ENCODE data around the gene RAB3IL1. TPM values are rescaled to one million over a fixed set of nuclear protein-coding genes. Genes with fewer than 3 reads are reported as not detected.
A peak's percentile ranks its signal among the peaks of the same experiment; 100 is the strongest.

The RAB3IL1 gene
- total and polyA plus RNA-seq, 2 of the 13 experiments (the other 11 are each of a cell fraction or from before 2014, with no cell fraction given): 1.2 to 2.0 TPM

GRCh38 chr11:61924064-61924455, 6.7 kb upstream of the RAB3IL1 start:
- no peaks in the 10 kb centered on the region for H3K36me3 ChIP-seq (replicated peaks in 1 of 2; ENCODE audit: control insufficient read depth in 1 of 2, insufficient read depth in 2 of 2, low read length in 2 of 2)
- peak overlapping the region; percentile 75 for H3K27ac ChIP-seq (ENCODE audit: extremely low read length, insufficient read depth, low read length)
- peaks cover 6 to 18% of the 10 kb centered on the region in 2 experiments for H3K27me3 ChIP-seq (ENCODE audit: control insufficient read depth in 1 of 2, insufficient read depth in 2 of 2, low read length in 2 of 2)
- BruUV-seq (replicated peaks): TSS peak; percentile 89
- H3K9me3 ChIP-seq (ENCODE audit: low read length): no peaks in the 10 kb centered on the region
- no peak overlapping the region for H2AFZ ChIP-seq (ENCODE audit: low read length)
- intact Hi-C loops (cut with micrococcal nuclease; ENCODE audit: unreplicated experiment) (no loop called here), in situ Hi-C loops (cut with HindIII; ENCODE audit: extremely low pct_ligation_motif_present, low pct_unique_long_range_greater_than_20kb) (no loop called here)
- H3K4me2 ChIP-seq (ENCODE audit: low read depth, low read length): peak overlapping the region; percentile 87
- 0 out of 2 replicates have a peak, but pooled peaks have one; percentile 36 for TF ChIP-seq MTF2 (CRISPR knock-in tag; IDR thresholded peaks at IDR 0.05; ENCODE audit: borderline replicate concordance)
- 0 out of 2 replicates have a peak, but pooled peaks have one; percentile 3 for TF ChIP-seq ELF3 (CRISPR knock-in tag; IDR thresholded peaks at IDR 0.05)
- no peak for TF ChIP-seq IKZF1 (IDR thresholded peaks at IDR 0.05)
- TF ChIP-seq SUZ12 (IDR thresholded peaks at IDR 0.05; ENCODE audit: low read depth, low read length): no peak
- 0 out of 2 replicates have a peak, but pooled peaks have one; percentile 10 for TF ChIP-seq ARNTL (CRISPR knock-in tag; IDR thresholded peaks at IDR 0.05)
- TF ChIP-seq ZNF768 (CRISPR knock-in tag; IDR thresholded peaks at IDR 0.05): peak; percentile 79; the same call in 1 of the 2 replicates
- TF ChIP-seq TCF7L2 (IDR thresholded peaks at IDR 0.05; ENCODE audit: low read depth, low read length): no peak
- no peak for TF ChIP-seq FUBP1 (CRISPR knock-in tag; IDR thresholded peaks at IDR 0.05; ENCODE audit: borderline replicate concordance)
- peak; percentile 2 for TF ChIP-seq MED8 (CRISPR knock-in tag; IDR thresholded peaks at IDR 0.05; ENCODE audit: insufficient replicate concordance)
- no peak for TF ChIP-seq SETDB1 (CRISPR knock-in tag; IDR thresholded peaks at IDR 0.05; ENCODE audit: borderline replicate concordance)
- H3K9ac ChIP-seq (ENCODE audit: insufficient read depth, low read depth, low read length): peak overlapping the region; percentile 63
- FAIRE-seq (no peak), DNase-seq (ENCODE audit: low spot score) (no peak), ATAC-seq (peak; percentile 32)
- H3K4me1 ChIP-seq (ENCODE audit: insufficient read depth, low read length): peaks cover 43% of the 10 kb centered on the region
- no peaks in the 10 kb centered on the region for H3K79me2 ChIP-seq (ENCODE audit: insufficient read depth, low read length)
- ChIA-PET CTCF (ENCODE audit: low intra/inter-chr PET ratio, low total read pairs) (interaction anchor here (0.8 to 1.3 kb wide), 2 partner anchors 25 to 26 kb away, joined by 3 to 4 read pairs; no protein-coding TSS in a partner anchor), POLR2A (interaction anchor here (0.9 to 3.7 kb wide), 20 partner anchors 12 to 157 kb away, joined by 3 to 37 read pairs (median 4); partner anchors contain the start of genes BEST1, FEN1 and FTH1)
- peak overlapping the region; percentile 27 to 66 (median 42); a peak in 5 of 6 replicates for H3K4me3 ChIP-seq (replicated peaks in 1 of 3; ENCODE audit: insufficient read depth in 1 of 3, low read depth in 2 of 3, low read length in 3 of 3)
- 25% methylated on average over 5 of the region's 6 CpGs for WGBS (ENCODE audit: low lambda C conversion rate)
- H4K20me1 ChIP-seq (ENCODE audit: insufficient read depth, low read length): no peaks in the 10 kb centered on the region
